Caki2 (cell line): ENCODE data around the gene CDC25B. TPM values are rescaled to one million over a fixed set of nuclear protein-coding genes. Genes with fewer than 3 reads are reported as not detected.

Source experiments
- DNase-seq: peaks from one replicate; pipeline ENCODE4 v3.0.0-alpha.2; 2015; ENCODE audit warnings: low read depth
- in situ Hi-C: cut with HindIII; loops from 2 replicates; pipeline ENCODE4 v1.10.0; 2016; ENCODE audit warnings: low sequenced_read_pairs, low pct_unique_long_range_greater_than_20kb, mixed read lengths
- total RNA-seq: library from RNA; depleted of rRNA; stranded (reverse); fragments of >200 nt; shearing (Covaris generic); gene quantifications from 2 replicates; pipeline ENCODE4 v1.2.3, GENCODE V29; 2014; ENCODE audit warnings: low replicate concordance

CDC25B gene
- total RNA-seq, 1 experiment from 2014 or later: 34.1 TPM

DNA sequence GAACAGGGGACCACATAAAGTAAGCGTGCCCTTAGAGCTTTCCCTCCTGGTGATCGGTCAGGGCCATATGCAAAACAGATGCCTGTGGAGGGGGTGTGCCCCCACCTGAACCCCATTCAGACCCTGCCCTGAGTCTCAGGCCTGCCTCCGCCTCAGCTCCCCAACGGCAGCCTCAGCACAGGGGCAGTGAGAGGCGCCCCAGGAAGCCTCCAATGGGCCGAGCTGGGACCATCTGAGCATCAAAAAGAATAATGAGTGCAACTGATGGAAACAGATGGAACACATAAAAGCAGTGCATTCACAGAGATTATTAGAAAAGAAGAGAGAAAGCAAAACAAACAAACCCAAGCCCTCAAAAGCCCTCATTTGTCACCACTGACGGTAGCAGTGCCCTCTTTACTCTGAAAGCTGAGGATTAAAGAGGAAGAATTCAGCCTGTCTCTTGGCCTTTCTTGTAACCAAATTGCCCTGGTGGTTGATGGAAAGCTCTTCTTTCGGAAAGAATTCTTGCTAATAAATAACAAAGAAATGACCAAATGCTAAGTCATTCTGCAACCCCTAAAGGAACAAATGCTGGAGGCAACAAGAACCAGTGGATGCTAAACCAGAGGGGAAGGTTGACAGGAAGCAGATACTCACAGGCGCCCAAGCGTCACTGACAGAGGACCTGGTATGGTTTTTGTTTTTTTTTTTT is 35.3 kb upstream of the CDC25B start:
- in situ Hi-C loops: no loop called here
- peak; percentile 48 for DNase-seq

DNA sequence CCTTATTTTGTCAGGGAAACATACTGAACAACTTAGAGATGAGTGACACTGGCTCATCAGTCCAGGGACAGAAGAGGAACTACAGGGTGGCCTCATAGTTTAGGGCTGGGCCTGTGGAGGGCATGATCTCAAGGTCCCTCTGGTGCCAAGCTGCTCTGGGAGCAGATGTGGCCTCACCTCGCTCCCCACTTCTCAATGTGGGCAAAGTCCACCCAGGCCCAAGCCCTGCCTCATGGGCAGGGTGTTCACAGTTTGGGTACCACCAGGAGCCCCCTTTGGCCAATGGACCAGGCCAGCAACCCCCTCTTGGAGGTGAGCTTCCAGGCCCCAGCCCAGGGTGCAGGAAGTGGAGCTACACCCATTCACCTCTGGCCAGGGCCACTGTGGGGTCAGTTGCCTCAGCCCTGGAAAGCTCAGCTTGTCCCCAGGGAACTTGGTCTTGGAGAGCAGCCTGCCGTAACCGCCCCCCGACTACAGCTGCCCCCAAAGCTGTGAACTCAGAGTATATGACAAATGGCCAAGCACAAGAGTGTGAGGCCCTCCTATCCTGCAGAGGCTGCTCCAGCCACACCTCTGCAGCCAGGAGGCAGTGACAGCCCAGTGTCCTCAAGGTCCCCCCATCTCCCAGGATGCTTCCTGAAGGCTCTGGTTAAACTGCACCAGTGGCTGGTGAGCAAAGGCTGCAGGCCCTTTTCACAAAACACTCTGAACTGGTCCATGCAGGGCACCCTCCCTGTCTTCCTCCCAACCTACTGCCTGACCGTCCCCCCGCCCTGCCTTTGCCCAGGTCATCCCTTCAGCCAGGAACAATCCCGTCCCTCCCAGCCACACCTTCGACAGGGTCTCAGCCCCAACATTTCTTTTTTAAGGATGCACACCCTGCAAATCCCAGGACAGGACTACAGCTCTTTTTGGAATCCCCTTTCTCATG is 32.2 kb upstream of the CDC25B start:
- DNase-seq: no peak
- in situ Hi-C loops: no loop called here

DNA sequence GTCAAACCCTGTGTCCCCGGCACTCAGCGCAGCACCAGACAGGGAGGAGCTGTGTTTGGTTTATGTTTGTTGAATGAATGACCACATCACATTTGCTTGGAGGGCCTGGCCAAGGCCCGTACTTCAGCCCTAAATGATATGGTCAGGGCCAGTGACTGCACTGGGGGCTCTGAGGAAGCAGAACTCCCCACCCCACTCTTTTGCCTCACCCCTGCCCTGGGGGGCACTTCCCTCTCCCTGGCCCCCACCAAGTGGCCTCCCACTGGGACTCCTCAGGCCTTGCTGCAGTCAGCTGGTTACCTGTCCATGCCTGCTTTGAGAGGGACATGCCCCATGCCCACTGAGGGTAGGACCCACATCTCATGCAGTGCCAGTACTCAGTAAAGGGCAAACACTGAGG is 31.5 kb upstream of the CDC25B start:
- no peak for DNase-seq
- in situ Hi-C loops: no loop called here

DNA sequence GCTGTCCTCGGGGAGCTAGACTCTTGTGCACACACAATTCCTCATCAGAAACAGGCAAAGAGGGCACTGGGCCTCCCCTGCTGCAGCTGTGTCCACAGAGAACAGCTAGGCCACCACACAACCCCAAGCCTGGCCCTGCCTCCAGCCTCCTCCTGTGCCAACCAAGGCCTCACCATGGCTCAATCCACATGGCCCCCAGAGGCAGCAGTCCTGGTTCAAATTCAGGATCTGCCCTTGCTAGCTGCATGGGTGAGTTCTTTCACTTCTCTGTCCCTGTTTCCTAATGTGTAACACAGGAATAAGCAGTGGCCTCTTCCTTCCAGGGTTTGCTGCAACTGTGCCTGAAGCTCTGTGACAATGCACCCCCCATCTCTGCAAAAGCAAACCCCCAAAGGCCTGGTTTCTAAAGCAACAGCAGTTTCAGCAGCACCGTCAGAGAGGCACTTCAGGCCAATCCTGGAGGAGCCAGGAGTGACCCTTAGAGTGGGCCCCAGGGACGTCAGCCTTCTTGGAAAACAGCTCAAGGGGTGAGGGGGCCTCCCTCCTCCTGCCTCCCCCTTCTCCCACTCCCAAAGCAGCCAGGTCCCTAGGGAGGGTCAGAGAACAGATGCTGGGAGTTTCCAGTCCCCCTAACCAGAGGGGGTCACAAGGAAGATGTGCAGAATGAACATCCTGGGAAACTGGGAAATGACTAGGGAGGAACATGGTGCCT is 30.8 kb upstream of the CDC25B start:
- no peak for DNase-seq
- in situ Hi-C loops: no loop called here

DNA sequence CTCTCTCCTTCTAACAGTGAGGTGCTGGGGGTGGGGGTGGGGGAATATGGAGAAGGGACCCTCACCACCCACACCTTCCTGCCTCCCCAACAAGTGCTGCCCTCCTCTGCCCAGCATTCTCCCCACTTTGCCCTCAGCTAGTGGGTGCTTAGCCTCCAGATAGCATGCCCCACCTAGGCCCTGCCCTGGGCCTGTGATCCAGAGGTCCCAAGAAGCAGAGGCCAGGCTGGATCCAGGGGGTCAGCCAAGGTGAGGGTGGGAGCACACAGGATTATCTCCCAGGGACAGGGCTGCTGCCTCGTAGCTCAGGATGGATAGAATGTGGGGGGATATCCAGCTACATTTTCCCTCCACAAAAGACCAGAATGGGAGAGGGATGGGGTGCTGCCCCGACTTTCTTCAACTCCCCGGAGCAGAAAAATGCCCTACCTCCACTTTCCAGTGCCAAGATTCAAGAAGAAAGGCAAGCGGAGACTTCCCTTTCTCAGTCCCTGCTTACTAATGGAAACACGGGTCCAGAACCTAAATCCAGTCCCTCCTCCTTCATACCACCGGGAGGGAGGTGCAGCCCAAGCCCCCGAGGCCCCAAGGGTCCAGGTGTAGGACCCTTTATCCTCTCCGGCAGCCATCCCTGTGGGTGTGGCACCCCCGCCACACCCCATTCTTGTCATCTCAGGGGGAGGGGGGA is 29.5 kb upstream of the CDC25B start:
- DNase-seq: no peak
- in situ Hi-C loops: no loop called here

DNA sequence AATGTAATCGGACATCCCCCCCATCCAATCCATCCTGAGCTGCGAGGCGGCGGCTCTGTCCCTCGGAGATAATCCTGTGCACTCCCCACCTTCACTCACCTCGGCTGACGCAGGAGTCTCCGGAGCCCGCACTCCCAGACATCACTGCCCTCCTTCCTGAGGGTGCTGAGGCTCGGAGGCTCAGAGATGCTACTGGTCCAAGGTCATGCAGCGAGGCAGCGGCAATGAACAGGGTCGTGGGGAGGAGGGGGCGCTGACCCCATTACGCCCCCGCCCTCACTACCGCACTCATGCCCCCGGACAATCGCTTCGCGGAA is 29.0 kb upstream of the CDC25B start:
- DNase-seq: no peak
- in situ Hi-C loops: no loop called here

DNA sequence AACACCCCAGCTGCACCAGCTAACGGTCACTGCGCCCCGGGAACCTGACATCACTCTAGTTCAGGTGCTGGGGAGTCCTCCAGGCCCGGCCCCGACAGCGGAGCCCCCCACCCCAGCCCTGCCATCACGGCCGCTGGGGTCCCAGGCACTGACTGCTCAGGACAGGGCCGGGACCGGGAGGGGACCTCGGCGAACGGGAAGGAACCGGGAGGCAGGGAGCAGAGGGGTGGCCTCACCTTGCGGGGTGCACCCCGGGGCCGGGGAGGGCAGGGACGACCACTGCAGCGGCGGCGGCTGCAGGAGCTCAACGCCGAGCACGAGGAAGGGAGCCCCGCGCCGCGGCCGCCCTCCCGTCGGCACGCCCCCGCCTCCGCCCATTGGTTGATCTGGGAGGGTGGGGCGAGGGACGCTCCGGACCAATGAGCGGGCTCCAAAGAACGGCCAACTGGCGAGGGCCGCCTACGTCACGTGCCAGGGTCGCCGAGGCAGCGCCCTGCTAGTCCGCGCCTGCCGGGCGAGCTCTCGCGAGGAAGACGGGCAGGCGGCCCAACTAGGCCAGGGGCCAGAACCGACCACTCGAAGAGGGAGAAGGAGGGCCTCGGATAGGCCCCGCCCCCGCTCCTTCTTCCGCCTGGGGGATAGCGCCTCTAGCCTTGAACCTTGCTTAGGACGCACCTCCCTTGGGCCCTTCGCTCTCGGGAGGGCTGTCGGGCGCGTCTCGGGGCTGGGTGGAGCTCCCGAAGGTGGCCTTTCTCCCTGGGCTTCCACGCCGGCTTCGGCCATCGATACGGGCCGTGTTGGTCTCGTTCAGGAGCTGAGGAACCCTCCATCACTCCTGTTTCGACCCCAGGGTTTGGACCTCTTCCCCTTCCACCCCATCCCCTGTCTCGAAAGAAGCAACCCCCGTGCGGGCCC is 28.4 kb upstream of the CDC25B start, which contains the start of gene ADISSP:
ADISSP (minus strand) TSS at position 327 of the 915 bp plus-strand sequence. CDS start 7,653 bp downstream, outside the sequence.
- in situ Hi-C loops: no loop called here
- DNase-seq: peak; percentile 99

DNA sequence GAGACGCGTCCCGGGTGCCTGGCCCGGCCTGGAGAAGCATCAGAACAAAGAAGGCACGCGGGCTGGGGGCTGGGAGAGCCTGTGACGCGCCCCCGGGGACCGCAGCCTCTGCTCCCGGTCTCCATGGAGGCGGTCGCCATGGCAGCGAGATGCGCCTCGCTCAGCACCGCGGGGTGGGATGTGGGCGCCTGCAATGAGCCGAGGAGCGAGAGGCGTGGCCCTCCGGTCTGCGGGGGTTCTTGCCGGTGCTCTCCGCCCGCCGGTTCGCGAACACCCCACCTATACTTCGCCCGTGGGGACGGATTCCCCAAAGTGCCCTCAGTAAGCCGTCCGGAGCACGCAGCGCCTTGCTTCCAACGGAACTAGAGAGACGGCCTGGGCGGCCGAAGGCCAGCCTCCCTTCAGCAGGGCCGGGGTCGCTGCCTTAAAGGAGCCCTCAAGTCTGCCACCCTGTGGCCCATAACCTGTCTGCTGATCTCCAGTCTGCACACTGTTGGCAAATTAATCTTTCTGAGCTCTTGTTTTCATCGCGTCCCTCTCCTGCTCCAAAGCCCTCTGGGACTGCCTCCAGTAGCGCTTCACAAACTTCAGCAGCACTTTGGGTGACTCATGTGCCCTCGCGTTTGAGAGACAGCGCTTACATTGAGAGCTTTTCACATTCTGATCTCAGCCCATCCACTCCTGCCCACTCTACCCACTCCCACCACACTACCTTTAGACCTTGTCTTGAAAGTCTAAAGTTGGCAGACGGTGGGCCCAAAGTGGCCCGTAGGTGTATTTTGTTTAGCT is 27.6 kb upstream of the CDC25B start:
- in situ Hi-C loops: no loop called here
- peak; percentile 86 for DNase-seq

DNA sequence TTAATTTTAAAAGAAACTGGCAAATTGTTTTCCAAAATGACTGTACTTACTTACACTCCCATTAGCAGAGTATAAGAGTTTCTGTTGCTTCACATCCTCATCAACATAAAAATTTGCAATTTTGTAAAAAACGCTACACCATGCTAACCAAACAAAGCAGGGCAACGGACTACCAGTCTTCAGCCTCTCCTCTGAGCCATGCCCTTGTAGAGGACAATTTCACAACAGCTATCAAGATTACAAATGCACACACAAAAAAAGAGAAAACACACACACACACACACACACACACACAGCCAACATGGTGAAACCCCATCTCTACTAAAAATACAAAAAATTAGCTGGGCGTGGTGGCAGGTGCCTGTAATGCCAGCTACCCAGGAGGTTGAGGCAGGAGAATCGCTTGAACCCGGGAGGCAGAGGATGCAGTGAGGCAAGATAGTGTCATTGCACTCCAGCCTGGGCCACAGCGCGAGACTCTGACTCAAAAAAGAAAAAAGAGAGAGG is 24.5 kb upstream of the CDC25B start:
- DNase-seq: no peak
- in situ Hi-C loops: no loop called here

DNA sequence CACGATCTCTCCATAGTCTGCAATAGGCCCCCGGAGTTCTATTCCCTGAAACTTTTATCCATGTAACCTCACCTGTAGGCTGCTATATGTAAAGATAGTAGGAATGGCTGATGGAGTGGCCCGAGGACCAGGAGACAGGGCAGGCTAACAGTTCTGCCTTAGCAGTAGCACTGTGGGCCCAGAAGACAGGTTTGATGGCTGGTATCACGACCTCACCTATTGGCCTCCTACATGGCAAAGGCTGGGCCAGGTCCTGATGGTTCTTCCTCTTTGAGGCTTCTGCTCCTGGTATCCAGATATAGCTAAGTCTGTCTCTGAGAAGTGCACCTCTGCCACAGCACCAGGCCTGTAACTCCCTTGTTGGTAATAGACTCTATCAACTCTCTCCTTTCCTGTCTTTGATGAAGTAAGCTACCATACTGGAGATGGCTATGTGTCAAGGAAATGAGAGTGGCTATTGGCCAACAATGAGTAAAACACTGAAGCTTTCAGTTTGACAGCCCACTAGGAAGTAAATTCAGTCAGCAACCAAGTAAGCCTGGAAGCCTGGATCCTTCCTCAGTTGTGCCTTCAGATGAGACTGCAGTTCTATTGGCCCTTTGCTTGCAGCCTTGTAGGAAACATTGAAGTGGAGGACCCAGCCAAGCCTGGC is 20.5 kb upstream of the CDC25B start:
- in situ Hi-C loops: no loop called here
- DNase-seq: no peak

DNA sequence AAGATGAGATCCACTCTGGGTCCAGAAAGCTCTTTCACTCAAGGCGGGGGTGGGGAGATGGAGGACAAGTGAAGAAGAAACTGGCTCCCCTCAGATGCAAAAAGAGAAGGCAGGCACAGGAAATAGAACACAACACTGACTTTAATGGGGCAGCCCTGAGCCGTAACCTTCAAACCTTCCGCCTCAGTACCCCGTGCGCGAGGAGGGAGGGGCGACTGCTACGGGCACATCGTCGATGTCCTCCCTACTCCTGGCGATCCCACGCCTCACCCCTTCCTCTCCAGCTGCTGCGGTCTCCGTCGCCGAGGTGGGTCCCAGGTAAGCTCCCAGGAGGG is 18.8 kb upstream of the CDC25B start:
- in situ Hi-C loops: no loop called here
- DNase-seq: no peak

DNA sequence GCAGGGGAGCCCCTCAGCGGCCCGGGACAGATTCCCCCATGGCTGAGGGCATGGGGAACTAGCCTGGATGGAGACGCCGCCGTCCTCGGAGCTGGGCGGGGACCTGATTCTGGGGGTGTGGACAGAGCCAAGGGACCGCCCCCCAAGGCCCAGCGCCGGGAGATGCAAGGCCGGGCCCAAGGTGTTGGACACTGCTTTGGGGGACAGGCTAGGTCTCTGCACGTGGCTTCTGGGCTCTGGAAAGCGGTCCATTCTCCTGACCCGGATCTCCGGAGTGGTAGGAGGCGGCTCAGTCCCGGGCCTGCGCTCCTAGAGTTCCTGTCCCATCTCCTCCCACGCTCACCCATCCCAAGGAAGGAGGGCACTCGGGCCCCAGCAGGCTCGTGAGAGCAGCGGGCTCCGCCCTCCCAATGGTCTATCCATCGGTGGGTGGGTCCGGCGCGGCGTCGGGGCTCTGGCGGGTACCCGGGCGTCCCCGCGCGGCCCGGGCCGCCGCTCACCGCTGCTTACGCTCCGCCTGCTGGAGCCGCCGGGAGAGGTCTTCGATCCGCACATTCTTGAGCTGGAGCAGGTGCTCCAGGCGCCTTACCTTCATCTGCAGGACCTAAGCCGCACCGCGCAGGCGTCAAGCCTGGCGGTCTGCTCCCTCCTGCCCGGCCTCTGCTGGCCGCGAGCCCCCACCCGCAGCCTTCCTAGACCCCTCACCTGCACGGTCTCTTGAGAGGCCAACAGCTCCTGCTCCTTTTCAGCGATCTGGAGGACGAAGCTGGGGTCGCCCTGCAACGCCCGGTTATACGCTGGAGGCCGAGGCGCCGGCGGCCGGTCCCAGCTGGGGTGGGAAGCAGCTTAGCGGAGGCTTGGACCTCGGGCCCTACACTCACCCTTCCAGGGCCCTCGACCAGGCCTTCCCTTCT is 18.1 kb upstream of the CDC25B start:
- in situ Hi-C loops: no loop called here
- no peak for DNase-seq

DNA sequence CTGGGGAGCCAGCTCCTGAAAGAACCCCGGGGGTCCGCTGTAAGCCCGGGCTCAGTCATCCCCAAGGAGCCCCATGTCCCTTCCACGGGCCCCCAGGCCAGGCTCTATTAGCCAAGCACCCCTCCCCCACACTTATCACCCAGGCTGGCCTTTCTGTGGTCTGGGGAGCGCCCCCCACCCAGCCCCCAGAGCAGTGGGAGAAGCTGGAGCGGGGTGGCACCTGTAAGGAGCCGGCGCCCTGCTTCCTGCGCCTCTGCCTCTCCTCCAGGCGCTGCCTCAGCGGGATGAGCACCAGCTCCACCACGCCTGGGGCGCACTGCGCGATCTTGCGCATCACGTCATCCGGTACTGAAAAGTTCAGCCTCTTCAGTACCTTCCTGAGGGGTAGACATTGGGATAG is 17.1 kb upstream of the CDC25B start:
- in situ Hi-C loops: no loop called here
- no peak for DNase-seq

DNA sequence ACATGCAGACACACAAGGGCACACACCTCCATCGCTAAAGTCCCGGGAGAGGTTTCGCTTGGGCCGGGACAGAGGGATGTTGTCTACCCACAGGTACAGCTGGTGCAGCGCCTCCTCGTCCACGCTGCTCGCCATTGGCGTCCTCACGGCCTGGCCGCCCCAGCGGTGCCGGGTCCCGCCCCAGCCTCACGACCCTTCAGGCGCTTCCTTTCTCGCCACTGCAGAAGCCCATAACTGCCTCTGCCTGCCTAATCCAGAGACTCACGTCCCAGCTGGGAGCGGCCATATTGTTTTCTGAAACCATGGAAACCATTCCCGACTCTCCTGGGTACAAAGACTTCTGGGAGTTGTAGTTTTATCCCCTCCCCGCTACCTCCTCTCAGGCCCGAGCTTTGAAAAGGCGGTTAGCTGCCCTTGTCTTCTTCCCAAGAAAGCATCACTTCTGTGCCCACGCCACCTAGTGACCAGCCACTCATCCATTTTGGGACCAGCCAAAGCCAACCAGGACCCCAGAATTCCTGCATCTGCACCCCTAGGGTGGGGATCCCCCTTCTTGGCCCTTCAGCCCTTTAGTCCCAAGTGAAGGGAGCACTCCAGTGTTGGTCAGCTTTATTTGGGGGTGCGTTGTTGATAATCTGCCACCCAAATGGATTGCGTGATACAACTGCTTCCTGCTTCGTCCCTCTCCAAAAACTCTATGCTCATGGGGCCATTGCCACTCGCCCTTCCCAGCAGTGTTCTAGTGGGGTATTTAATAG is 14.8 kb upstream of the CDC25B start, which contains the start of gene SPEF1:
SPEF1 (minus strand) TSS at position 296 of the 758 bp plus-strand sequence; CDS start at position 135, 161 bp downstream.
- DNase-seq: peak; percentile 93
- in situ Hi-C loops: no loop called here

DNA sequence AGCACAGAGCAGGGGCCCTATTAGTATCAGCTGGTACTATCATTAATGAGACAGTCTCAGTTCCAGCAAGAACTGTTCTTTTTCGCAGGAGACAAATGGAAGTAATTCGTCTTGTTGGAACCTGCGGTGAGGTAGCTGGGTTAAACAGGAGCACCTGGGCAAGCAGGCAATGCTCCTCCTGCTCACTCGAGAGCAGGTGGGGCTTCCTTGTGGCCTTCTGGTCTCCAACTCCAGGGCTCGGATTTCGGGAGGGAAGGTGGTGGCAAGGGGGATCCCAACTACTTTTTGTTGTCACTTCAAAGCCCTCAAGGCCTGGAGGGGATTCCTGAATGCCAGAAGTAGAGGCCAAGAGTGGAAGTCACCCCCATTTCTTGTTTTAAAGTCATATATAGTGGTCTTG is 13.5 kb upstream of the CDC25B start:
- in situ Hi-C loops: no loop called here

More for the DNA sequence above, 13.5 kb upstream of the CDC25B start:
- DNase-seq: no peak
